Cortex of kidney (tissue), 1 donor: ENCODE results near the gene MPL.

Experiments used
- DNase-seq: peaks from one replicate; lab custom pipeline; 2025; lab: John Stamatoyannopoulos, UW

The MPL gene

DNA sequence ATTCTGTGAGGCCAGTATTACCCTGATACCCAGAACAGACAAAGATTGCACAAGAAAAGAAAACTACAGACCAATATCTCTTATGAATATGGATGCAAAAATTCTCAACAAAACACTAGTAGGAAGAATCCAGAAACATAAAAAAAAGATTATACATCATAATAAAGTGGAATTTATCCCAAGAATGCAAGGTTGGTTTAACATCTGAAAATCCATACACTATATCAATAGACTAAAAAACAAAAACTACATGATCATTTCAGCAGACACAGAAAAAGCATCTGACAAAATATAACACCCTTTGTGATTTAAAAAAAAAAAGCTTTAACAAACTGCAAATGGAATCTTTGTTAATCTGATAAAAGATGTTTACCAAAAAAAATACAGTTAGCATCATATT is 12.2 kb upstream of the MPL start:
- DNase-seq: no peak

DNA sequence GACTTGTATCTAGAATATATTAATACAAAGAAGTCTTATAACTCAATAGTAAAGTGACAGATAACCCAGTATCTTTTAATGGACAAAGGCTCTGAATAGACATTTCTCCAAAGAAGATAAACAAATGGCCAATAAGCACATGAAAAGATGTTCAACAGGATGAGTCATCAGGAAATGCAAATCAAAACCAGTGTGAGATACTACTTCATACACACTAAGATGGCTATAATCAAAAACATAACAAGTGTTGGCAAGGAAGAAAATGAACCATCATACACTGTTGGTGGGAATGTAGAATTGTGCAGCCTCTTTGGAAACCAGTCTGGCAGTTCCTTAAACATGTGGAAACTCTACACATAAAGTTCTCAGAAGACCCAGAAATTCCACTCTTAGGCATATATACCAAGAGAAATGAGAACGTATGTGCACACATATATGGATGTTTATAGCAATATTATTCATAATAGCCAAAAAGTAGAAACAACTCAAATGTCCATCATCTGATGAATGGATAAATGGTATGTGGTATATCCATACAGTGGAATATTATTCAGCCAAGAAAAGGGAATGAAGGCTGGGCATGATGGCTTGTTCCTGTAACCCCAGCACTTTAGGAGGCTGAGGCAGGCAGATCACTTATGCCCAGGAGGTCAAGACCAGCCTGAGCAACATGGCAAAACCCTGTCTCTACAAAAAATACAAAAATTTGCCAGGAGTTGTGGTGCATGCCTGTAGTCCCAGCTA is 9.9 kb upstream of the MPL start:
- no peak for DNase-seq

DNA sequence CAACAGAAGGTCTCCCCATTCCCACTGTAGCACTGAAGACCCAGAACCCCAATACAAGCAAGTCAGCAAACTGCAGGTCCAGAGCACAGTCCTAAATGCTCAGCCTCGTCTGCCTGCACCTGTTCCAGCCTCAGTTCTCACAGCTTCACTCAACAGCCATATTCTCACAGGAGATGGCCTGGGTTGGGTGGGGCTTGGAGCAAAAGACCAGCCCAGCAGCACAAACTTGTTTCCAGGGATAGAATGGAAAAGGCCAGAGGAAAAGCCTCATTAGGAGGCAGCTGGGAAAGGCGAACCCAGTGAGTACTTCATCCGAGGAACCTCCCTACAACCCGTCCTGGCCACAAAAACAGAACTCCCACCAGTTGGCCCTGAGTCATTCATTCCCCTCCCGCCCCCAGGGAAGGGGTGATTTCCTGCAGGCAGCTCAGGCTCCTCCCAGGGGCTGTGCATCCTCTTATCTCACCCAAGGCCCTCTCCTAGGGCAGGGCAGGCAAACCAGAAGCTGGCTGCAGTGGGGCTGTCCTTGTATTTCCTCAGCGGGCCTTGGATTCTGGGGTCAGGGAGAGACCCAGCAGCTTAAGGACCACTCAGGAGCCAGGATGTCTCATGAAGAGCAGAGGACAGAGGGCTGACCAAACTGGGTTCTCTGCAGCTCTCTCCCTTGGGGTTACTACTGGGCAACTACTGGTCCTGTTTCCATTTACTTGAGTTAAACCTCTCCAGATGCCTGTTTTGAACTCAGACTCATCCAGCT is 7.4 kb upstream of the MPL start:
- DNase-seq: no peak

DNA sequence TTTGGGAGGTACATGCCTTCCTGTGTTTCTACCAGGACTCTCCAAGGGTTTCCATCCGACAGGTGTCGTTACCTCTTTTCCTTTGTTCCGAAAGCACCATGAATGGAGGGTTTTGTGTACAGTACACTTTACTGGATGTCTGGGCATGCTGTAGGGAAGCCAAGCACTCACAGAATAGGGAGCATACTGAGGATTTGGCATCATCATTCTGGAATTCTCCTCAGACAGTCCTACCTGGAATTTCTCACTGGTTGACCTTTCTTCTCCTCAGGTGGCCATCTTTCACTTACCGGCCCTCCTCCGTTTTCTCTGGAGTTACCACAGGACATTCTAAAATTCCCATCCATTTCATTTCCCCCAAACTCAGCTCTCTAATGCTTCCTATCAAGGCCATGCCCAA is 5.9 kb upstream of the MPL start:
- no peak for DNase-seq

DNA sequence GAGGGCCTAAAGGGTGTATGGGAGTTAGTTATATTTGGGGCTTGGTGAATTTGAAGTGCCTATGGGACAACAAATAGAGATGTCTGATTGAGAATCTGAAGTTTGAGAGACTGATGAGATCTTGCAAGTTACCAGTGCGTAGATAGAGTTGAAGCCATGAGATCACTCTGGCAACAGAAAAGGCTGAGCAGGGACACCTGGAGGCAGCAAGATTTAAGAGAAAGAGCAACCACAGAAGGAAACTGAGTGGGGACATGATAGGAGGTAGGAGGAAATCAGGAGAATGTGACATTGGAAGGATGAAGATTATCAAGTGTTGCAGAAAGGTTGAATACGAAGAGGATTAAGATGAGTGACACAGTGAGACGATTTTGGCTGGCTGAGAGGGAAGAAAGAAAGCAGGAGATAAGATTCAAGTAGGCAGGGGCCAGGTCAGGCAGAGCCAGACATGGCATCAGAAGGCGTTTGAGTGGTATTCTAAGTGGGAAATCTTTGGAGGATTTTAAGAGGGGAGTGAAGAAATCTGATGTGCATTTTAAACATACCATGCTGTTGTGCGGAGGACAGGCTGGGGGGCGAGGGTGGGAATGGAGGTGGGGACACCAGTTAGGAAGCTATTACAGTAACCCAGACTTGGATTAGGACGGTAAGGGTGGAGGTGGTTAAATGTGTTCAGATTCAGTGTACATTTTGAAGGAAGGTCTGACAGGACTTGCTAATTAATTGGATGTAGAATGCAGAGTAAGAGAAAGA is 3.0 kb upstream of the MPL start:
- DNase-seq: no peak

DNA sequence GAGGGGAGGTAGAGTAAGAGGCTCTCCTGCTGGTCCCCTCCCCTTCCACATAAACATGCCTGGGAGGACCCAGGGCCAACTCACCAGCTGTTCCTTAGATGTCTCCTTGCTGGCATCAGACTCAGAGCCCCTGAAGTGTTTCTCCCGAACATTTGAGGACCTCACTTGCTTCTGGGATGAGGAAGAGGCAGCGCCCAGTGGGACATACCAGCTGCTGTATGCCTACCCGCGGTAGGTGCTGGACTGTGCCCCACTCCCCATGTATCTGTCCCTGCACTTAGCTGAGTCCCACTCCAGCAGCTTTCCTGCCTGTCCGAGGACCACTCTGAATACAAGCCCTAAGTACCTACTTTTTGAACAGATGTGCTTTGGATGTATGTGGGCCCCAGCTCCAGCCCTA is 383 bp downstream of the MPL start:
- no peak for DNase-seq

DNA sequence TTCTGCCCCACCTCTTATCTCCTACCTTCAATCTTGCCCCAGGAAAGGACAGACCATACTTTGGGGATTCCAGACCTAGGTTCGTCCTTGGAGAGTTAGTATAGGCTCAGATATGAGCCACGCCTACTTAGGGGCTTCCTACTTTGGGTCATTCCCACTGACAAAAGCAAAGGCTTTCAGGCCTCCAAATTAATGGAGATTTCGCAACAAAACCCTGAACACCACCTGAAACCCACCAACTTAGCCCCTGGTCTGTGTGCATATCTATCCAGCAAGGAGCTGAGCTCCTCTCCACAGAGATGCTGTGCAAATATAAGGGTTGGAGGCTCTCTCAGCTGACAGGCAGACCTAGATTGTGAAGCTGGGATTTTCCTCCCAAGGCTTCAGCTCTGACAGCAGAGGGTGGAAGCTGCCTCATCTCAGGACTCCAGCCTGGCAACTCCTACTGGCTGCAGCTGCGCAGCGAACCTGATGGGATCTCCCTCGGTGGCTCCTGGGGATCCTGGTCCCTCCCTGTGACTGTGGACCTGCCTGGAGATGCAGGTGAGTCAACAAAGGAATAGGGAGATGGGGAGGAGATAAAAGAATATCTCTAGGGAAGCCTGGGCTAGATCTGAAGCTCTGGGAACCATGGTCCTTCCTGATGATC is 2.1 kb downstream of the MPL start:
- DNase-seq: no peak

DNA sequence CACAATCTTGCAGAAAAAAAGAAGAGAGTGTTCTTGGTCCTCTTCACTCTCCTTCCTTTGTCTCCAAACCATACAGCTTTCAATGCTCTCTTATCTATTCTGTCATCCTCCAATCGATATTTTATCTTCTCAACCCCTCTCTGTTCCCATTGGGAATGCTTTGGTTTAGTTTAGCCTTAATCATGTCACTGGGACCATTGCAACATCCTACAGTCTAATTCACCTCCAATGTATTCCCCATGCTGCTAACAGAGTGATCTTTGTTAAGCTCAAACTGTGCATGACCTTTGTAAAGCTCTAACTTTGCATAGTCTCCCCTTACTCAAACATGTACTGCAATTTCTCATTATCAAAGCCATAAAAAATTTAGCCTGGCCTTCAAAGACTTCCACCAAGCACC is 2.9 kb downstream of the MPL start:
- DNase-seq: no peak

DNA sequence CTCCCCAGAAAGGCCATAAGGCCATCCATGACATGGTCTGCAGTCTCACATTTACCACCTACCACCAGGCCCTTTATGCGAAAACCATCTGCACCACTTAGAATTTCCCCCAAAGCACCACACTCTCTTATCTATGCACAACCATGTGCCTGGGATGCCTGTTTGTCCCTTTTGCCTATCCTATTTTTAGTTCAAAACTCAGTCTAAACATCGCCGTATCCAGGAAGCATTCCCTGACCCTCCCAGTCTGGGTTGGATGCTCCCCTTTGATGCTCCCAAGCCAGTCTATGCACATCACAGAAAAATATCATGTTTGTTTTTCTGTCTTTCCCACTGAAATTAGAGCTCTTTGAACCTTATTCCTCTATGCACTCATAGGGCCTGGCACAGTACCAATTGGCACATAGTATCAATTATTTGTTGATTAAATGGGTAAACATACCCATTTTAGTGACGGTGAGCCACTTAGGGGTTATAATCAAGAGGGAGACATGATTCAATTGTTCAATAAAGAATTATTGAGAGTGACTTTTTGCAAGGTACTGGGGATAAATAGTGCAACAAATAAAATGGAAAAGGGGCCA is 6.7 kb downstream of the MPL start:
- DNase-seq: no peak

DNA sequence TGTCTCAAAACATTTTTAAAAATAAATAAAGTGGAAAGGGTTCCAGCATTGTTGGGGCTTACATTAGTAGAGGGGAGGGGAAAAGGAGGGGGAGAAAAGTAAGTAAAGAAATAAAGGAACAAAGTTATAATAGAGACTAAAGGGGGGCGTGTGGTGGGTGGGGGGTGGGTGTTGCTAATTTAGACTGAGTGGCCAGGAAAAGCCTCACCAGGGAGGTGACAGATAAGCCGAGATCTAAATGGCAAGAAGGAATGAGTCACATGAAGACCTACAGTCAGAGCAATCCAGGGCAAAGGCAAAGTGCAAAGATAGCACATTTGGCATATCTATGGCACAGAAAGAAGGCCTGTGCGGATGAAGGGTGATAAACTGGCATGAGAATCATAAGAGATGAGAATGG is 7.5 kb downstream of the MPL start:
- no peak for DNase-seq

DNA sequence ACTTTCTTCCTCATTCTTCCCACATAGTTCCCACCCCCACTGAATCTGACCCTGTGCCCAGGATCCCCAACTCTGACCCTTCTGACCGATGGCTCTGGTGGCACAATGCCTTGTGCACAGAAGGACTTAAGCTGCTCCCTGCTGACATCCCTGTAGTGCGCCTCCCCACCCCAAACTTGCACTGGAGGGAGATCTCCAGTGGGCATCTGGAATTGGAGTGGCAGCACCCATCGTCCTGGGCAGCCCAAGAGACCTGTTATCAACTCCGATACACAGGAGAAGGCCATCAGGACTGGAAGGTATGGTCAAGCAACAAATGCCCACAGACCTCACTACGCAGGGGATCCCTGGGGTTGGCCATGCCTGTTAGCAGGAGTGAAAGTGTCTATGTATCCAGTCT is 9.0 kb downstream of the MPL start:
- no peak for DNase-seq

DNA sequence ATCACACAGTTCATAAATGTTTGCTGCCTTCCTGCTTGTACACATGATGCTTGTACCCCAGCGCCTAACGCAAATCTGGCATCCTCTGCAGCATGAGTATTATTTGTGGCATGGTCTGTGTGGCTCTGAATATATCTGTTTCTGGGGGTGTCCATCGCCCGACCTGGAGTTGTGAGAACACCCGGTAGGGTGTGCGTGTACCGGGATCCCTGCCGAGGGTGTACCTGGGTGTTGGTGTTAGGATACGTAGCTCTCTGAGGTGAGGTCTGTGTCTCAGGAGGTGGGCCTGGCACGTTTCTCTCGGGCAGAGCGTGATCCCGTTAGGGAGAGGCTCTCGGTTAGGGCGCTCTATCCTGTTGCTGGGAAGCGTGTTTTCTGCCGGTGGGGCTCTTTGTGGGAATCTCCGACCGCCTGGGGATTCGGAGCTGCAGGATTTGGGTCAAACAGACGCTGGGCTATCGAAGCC is 10.8 kb downstream of the MPL start:
- no peak for DNase-seq

DNA sequence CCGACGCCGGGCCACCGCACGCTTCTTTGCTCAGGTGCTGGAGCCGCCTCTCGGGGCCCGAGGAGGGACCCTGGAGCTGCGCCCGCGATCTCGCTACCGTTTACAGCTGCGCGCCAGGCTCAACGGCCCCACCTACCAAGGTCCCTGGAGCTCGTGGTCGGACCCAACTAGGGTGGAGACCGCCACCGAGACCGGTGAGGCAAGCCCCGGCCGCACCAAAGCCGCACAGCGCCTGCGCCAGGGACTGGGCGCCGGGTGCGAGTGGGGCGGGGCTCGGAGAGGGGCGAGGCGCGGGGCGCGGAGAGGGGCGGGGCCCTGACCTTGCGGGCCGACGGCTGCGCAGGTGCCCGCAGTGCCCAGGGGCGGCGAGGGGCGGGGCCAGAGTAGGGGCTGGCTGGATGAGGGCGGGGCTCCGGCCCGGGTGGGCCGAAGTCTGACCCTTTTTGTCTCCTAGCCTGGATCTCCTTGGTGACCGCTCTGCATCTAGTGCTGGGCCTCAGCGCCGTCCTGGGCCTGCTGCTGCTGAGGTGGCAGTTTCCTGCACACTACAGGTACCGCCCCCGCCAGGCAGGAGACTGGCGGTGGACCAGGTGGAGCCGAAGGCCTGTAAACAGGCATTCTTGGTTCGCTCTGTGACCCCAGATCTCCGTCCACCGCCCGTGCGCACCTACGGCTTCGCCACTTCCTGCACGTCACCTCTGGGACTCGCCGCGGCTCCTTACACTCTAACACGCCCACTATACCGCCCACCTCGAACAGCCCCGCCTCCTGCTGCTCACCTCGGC is 11.4 kb downstream of the MPL start:
- DNase-seq: peak; percentile 40

DNA sequence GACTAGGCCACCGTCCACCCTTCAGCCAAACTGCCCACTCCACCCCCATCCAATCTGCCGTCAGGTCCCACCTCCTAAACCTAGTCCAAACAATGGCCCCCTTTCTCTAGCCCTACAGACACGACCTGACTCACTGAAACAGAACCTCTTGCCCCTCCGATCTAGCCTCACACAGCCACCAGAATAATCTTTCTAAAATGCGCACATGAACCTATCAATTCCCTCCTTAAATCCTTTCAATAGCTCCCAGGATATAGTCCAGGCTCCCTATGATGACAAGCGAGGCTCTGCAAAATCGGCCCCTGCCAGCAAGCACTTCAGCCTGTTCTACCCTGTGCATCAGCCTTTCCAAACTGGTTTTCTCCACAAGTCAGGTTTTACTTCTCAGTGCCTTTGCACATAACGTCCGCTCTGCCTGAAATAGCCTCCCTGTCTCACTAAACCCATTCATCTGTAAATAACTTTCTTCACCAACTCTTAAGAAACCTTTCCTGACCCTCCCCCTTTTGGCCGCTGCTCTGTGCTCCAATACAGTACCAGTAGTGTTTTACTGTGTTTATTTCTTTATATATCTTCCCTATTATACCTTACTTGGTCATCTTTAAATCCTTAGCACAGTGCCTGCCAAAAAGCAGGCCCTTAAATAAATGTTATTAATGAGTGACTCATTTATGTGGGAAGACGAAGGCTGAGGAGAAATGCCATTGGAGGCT is 12.1 kb downstream of the MPL start:
- DNase-seq: no peak

DNA sequence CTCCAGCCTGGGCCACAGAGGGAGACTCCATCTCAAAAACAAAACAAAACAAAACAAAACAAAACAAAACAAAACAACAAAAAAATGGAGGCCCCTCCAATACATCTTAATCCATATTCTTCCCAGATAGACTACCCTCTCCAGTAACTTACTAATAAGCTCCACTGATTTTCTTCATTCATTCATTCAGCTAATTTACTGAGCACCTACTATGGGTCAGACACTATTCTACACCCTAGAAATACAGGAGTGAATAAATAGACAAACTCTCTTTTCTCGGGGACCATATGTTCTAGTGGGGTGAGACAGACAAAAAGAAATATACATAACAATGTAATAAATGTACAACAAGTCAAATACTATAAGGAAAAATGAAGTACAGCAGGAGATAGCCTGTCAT is 13.4 kb downstream of the MPL start:
- DNase-seq: no peak

DNA sequence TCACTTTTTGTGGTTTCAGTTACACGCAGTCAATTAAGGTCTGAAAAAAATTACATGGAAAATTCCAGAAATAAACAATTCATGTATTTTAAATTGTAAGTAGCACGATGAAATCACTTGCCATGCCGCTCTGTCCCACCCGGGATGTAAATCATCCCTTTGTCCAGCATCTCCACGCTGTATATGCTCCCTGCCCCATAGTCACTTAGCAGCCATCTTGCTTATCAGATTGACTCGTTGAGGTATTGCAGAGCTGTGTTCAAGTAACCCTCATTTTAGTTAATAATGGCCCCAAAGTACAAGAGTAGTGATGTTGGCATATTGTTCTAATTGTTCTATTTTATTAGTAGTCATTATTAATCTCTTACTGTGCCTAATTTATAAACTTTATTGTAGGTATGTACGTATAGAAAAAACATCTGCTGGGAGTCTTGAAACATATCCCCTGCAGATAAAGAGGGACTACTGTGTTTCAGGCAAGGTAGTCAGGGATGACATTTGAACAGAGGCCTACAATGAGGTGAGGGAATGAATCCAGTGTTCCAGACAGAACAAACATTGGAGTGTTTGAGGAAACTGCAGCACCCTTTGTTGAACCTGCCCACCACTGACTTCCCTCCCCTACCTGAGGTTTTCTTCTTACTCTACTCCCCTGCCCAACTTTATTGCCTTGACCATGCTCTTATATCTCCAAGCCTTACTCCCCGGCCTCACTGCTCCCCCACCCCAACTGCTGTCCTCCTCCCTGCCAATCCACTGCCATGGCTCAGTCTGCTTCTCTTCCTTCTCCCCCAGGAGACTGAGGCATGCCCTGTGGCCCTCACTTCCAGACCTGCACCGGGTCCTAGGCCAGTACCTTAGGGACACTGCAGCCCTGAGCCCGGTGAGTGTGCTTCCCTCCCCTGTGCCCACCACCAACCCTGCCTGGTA is 14.1 kb downstream of the MPL start:
- DNase-seq: no peak

DNA sequence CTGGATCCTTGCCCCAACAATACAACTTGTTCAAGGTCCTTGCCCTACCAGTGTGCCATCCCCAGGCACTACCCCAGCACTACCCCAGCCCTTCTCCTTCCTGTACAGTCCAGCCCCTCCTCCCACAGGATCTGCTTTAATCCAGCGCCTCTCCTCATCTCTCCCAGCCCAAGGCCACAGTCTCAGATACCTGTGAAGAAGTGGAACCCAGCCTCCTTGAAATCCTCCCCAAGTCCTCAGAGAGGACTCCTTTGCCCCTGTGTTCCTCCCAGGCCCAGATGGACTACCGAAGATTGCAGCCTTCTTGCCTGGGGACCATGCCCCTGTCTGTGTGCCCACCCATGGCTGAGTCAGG is 14.7 kb downstream of the MPL start:
- no peak for DNase-seq

DNA sequence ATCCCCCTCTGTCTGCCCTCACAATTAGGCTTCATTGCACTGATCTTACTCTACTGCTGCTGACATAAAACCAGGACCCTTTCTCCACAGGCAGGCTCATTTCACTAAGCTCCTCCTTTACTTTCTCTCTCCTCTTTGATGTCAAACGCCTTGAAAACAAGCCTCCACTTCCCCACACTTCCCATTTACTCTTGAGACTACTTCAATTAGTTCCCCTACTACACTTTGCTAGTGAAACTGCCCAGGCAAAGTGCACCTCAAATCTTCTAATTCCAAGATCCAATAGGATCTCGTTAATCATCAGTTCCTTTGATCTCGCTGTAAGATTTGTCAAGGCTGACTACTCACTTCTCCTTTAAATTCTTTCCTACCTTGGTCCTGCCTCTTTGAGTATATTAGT is 15.3 kb downstream of the MPL start:
- DNase-seq: no peak

DNA sequence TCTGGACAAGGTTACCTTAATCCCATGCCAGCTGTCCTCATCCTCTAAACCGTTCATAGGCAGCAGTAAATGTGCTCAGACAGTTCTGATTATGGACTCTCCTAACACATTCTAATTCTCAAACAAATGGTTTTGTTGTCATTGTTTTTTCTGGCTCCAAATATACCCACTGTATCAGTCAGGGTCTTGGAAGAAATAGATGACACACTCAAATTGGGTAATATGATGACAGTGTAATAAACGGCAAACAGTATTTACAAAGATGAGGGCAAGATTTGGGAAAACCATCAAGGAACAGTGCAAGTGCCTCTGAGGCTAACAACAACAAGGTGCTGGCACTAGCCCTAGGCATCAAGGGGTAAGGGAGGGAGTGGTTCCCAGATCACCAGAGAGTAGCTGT is 16.9 kb downstream of the MPL start:
- DNase-seq: no peak

DNA sequence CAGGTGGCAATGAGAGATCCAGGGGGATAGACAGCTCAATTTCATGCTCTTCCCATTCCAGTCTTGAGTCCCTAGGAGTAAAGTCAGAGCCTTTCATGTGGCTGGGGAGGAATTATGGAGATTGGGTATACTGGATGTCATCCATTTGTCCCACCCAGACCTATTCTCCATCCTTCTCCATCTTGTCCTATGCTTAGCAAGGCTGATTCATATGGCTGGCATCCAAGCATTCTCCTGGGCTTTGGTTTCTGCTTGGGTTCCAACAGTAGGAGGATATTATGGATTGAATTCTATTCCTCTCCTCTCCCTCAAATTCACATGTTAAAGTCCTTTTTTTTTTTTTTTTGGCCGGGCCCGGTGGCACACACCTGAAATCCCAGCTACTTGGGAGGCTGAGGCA is 17.3 kb downstream of the MPL start:
- no peak for DNase-seq
